KOPT-K1 (cell line): ENCODE results near the gene DMTF1.
"Not testable (repeated sequence)": the region's sequence is repeated elsewhere in the genome, so short reads cannot be mapped to it uniquely, and the experiment has no call there.

Source experiments
- H3K27ac ChIP-seq: fragments of 200-600 bp; sonication (generic); 2 replicates; pipeline ENCODE4 v1.5.1; 2016; ENCODE audit warnings: antibody characterized with exemption, mild to moderate bottlenecking, low read depth, low read length; ENCODE audit not compliant: poor library complexity, severe bottlenecking
- H3K36me3 ChIP-seq: fragments of 200-600 bp; sonication (generic); 2 replicates; pipeline ENCODE4 v1.5.1; 2017; ENCODE audit warnings: antibody characterized with exemption, mild to moderate bottlenecking, low read length, moderate library complexity; ENCODE audit not compliant: insufficient read depth
- H3K9me3 ChIP-seq: fragments of 200-600 bp; sonication (generic); 2 replicates; pipeline ENCODE4 v1.5.1; 2017; ENCODE audit warnings: antibody characterized with exemption, low read length, mild to moderate bottlenecking; ENCODE audit not compliant: insufficient read depth, poor library complexity, severe bottlenecking

Gene DMTF1

DNA sequence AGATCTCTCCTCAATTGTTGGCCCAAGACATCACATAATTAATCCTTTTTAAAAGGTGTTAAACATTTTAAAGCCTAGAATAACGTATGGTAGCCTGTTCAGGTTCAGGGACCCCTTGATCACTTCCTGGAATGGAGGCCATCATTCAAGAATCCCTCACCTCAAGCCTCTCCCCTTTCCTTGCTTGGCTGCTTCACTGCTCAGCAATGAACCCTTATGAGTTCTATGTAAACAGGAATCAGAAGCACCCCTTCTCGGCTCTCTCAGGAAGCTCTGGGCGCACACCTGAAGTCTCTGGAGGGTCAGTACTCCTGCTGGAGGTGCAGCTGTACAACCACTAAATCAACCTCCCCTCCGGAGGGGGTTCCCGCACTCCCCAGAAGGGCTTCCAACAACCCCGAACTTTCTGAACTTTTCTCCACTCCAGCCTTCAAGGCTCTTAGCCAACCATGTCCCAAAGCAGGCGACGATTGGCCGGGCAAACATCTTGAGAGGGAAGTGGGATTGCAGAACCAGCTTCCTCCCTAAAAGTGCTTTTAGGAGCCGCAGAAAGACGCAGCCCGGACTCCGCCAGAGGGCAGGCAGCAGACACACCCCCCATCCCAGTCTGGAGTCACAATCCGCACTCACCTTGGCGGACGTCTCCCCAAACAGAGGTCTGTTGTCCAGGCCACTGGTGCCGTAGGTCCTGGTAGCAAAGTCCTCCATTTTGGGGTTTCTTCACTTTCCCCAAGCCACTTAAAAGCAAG, 66.7 kb downstream of the DMTF1 start:
- Histone ChIP-seq H3K9me3 (no peaks in the 10 kb centered on the region), H3K27ac (peak overlapping the region; percentile 66), H3K36me3 (0 out of 2 replicates have a peak, but pooled peaks cover 3% of the 10 kb centered on the region)

DNA sequence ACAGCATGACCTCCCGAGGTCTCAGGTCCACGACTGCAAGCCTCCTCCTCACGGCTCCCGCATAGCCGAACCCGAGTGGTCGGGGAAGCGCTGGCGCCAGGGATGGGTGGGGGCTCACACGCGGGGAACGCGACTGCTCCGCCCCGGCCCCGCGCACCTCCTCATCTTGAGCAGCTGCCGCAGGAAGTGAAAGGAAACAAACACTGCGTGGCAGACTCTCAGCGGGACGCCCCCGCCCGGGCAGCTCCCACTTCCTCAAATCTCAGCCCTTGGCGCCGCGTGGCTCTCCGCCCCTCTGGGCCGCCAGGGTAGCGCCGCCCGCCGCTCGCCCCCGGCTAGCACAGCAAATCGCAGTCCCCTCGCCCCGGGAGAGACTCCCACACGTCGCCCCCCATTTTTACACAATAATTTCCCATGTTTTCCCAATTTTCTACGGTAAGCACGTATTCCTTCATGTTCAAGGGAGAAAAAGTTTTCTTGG, 67.3 kb downstream of the DMTF1 start, which contains the start of gene TMEM243:
TSS of gene TMEM243 (minus strand) at position 188 of the 481 bp plus-strand sequence. CDS start 229 bp downstream, outside the sequence.
- H3K27ac ChIP-seq: peak within 1 kb of the TSS; percentile 66
- H3K9me3 ChIP-seq: no peaks in the 10 kb centered on the region
- H3K36me3 ChIP-seq: 0 out of 2 replicates have a peak, but pooled peaks cover 3% of the 10 kb centered on the region

DNA sequence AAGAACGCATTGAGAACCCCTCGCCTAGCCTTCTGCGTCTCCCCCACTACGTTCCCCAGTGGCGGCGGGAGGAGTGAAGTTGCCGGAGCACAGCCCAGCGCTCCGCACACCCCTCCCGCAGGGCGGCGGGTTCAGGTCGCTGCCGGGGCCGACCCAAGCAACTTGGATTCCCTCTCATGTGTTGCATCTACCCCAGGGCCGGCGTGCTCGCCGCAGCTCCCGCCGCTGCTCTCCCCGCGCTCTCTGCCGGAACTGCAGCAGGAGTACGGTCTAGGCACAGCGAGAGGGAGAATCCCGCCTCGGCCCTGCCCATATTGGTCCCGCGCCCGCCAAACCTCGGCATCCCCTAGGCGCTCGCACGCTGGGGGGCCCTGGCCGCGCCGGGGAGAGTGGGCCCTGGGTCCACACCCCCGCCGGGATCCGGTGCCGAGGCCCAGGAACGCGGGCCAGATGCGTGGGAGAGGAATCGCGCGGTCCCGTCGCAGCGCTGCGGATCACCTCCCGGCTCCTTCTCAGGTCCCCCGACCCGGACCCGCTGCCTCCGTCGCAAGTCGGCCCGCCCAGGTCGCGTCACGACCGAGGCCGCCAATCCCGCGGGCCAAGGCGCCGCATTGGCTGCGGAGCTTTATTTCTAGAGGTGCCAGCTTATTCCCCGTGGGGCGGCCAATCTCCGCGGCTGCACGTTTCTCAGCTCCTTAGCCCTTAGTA, 67.9 kb downstream of the DMTF1 start:
- Histone ChIP-seq H3K9me3 (no peaks in the 10 kb centered on the region), H3K27ac (peak overlapping the region; percentile 66), H3K36me3 (no peaks in the 10 kb centered on the region)

DNA sequence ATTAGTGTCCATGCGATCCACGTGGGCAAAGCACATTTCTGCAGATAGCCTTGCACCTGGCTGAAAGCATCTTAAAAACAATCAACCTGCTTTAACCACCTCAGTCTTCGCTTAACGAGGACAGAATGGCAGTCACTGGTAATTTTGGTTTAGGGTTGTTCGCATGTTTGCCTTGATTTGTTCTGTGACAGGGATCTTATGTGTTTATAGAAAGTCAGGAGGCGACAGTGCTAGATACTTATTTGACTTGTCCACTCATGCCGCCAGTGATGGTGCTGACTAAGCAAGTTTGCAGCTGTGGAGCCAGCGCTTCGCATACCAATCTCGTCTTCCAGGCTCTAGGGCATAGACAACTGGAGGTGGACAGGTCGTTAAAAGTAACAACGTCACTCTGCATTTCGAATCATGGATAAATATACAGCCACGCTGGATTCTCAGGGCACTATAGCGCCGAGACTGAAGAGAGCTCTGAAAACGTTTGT, 68.5 kb downstream of the DMTF1 start:
- no peaks in the 10 kb centered on the region for H3K9me3 ChIP-seq
- no peaks in the 10 kb centered on the region for H3K36me3 ChIP-seq
- H3K27ac ChIP-seq: no peak overlapping the region

DNA sequence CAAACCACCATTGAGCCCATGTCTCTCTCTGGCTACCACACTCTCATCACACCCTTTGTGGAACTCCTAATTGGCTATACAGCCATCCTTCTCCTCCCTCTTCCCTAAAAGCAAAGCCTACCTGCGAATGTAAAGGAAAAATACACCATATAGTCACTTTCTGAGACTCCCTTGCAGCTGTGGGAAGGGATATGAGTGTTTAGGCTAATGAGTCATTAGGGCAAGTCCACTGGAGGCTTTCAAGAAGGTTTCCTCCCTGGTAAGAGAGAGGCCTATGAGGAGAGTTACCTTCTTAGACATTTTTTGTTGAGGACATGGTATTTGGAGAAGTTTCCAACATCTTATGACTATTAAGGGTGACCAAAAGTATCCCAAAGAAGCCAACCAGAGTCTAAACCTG, 71.4 kb downstream of the DMTF1 start:
- H3K27ac ChIP-seq: no peak overlapping the region
- no peaks in the 10 kb centered on the region for H3K9me3 ChIP-seq
- no peaks in the 10 kb centered on the region for H3K36me3 ChIP-seq

DNA sequence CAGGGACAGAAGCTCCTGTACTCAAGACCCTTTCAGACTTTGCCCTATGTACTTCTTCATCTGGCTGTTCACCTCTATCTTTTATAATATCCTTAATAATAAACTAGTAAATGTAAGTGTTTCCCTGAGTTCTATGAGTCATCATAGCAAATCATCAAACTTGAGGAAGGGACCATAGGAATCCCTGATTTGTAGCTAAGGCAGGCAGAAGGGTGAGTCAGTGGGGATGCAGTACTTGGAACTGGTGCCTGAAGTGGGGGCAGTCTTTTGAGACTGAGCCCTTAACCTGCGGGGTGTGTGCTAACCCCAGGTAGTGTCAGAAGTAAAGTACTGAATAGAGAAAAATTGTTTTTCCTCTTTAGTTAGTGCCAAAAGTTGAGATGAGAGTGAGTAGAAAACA, 73.4 kb downstream of the DMTF1 start:
- Histone ChIP-seq H3K36me3 (no peaks in the 10 kb centered on the region), H3K9me3 (peaks cover 3% of the 10 kb centered on the region)

DNA sequence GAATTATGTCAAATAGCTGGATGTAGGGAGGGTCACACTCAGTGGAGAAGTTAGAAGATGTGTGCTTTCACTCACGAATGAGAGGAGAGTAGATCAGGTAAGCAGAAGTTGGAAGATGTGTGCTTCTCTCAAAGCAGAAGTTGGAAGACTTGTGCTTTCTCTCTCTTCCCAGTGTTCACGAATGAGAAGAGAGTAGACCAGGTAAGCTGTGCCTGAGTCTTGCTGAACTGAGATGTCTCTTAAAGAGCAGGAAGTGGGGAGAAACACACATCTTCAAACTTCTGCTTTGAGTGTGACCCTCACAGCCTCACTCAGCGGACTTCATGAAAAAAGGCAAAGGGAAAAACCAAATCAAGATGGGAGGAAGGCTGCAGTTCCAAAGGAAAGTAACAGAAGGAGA, 74.2 kb downstream of the DMTF1 start:
- peaks cover 10% of the 10 kb centered on the region for H3K9me3 ChIP-seq
- no peaks in the 10 kb centered on the region for H3K36me3 ChIP-seq
- H3K27ac ChIP-seq: no peak overlapping the region

More for the DNA sequence above, 73.4 kb downstream of the DMTF1 start:
- no peak overlapping the region for H3K27ac ChIP-seq

DNA sequence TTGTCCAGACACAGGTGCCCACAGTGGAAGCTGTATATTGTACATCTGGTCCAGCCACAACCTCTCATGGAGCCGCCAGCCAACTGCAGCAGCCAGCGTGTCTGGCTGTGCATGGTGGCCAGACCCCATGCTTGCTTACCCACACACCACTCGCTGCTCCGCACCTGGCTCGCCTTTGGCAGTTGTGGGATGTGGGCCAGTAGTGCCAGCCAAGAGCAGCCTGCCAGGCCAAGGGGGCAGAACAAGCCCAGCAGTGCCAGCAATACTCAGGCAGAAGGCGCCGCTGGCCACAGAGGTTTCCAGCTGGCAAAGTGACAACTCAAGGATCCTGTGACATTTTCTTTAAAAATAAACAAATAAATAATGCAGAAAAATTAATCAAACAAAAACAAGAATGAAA, 79.0 kb downstream of the DMTF1 start:
- Histone ChIP-seq H3K27ac (no peak overlapping the region), H3K36me3 (no peaks in the 10 kb centered on the region), H3K9me3 (peaks cover 10% of the 10 kb centered on the region)

DNA sequence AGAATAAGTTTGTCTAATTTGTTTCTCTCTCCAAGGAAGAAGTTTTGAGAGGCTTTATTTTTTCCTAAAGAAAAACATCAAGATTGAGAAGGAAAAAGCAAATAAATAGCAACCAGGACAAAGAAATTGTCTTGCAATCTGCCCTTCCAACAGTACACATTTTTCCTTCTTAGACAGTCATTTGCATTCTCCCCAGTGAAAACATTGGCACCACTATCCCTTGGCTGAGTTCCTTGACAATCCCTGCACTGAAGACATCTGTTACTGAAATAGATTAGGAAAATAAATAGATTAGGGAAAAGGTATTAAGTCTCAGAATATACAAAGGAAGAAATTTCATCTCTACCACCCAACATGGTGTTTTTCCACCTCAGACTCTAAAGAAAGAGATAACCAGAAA, 79.5 kb downstream of the DMTF1 start:
- Histone ChIP-seq H3K9me3 (peaks cover 10% of the 10 kb centered on the region), H3K36me3 (no peaks in the 10 kb centered on the region), H3K27ac (no peak overlapping the region)

DNA sequence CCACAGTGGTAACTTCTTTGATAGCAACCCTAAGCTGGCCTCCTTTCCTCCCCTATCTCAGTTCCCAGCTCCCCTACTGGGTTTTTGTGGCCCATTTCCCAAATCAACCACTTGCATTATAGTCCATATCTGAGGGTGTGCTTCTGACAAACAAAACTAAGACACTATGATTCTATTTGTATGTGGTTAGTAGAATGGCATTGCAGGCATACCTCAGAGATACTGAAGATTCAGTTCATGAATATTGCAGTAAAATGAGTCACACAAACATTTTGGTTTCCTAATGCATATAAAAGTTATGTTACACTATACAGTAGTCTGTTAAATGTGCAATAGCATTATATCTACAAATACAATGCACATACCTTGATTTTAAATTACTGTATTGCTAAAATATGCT, 82.7 kb downstream of the DMTF1 start:
- Histone ChIP-seq H3K9me3 (peaks cover 10% of the 10 kb centered on the region), H3K36me3 (no peaks in the 10 kb centered on the region), H3K27ac (no peak overlapping the region)

DNA sequence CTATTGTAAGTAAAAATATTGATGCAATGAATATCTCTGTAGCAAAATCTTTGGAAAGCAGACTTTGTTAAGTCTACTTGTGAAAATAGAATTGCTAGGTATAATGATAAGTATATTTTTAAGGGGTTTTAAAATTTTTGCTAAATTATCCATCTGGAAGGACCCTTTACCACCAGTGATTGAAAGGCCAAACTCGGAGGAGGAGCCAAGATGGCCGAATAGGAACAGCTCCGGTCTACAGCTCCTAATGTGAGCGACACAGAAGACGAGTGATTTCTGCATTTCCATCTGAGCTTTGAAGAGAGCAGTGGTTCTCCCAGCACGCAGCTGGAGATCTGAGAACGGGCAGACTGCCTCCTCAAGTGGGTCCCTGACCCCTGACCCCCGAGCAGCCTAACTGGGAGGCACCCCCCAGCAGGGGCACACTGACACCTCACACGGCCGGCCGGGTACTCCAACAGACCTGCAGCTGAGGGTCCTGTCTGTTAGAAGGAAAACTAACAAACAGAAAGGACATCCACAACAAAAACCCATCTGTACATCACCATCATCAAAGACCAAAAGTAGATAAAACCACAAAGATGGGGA, 86.3 kb downstream of the DMTF1 start:
- H3K36me3 ChIP-seq, H3K9me3 ChIP-seq, H3K27ac ChIP-seq: not testable (repeated sequence)

DNA sequence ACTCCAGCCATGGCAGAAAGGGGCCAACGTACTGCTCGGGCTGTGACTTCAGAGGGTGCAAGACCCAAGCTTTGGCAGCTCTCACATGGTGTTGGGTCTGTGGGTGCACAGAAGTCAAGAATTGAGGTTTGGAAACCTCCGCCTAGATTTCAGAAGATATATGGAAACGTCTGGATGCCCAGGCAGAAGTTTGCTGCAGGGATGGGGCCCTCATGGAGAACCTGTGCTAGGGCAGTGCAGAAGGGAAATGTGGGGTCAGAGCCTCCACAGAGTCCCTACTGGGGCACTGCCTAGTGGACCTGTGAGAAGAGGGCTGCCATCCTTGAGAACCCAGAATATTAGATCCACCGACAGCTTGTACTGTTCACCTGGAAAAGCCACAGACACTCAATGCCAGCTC, 93.4 kb downstream of the DMTF1 start:
- H3K36me3 ChIP-seq, H3K27ac ChIP-seq: not testable (repeated sequence)
- peaks cover 22% of the 10 kb centered on the region for H3K9me3 ChIP-seq
